OCI-M1 (cell line): Measurements from ENCODE around the gene COQ5.
"Not testable (repeated sequence)": the region's sequence is repeated elsewhere in the genome, so short reads cannot be mapped to it uniquely, and the experiment has no call there.

Experiments used
- DNase-seq: peaks from one replicate; lab custom pipeline; 2025; lab: John Stamatoyannopoulos, UW

Gene COQ5, protein sequence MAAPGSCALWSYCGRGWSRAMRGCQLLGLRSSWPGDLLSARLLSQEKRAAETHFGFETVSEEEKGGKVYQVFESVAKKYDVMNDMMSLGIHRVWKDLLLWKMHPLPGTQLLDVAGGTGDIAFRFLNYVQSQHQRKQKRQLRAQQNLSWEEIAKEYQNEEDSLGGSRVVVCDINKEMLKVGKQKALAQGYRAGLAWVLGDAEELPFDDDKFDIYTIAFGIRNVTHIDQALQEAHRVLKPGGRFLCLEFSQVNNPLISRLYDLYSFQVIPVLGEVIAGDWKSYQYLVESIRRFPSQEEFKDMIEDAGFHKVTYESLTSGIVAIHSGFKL

GRCh38 chr12:120528861-120529525, at the start of gene COQ5:
COQ5 (minus strand) TSS chr12:120529158; CDS start chr12:120529141, 17 bp downstream.
- DNase-seq: peak; percentile 93

DNA sequence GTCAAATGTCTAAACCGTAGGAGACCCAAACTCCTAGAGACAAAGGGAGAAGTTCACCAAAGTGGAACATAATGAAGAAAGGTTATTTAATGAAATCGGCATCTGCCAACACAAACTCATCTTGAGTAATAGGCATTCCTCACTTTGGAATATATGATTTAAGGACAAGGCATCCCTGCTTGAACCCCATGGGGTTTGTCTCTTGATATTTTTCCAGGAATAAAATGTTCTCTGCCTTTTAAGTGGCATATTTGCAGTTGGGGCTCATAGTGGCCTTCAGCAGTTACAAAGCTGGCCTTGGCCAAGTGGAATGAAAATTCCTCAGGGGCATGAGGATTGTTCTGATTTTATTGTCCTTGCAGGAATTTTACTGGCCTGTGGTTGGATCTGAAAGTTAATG, 45.1 kb upstream of the COQ5 start:
- DNase-seq: no peak

- DNase-seq: no peak
Observed at GRCh38 chr12:120573560-120573959, 44.6 kb upstream of the COQ5 start.

- no peak for DNase-seq
Observed at GRCh38 chr12:120571299-120571698, 42.3 kb upstream of the COQ5 start.

- no peak for DNase-seq
Observed at GRCh38 chr12:120563495-120563894, 34.5 kb upstream of the COQ5 start.

DNA sequence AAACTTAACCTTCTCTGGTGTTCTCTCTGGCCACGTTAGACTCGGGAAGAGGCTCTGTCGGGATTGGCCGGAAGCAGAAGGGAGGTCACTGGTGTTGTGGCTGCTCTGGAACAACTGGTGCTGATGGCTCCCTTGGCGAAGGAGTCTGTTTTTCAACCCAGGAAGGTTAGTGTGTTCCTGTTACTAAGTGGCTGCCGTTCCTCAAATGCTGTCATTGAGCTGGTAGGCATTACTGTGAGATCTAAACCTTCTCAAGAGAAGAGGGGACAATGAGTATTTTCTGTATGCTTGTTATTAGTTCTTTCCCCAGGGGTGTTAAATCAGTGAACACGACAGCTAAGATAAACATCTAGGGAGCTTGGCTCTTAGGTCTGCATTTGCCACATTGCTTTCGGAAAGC, 33.9 kb upstream of the COQ5 start:
- DNase-seq: no peak

GRCh38 chr12:120557589-120557988, 28.6 kb upstream of the COQ5 start:
- DNase-seq: no peak

- DNase-seq: no peak
Observed at GRCh38 chr12:120554678-120555077, 25.7 kb upstream of the COQ5 start.

GRCh38 chr12:120546050-120546386, 17.1 kb upstream of the COQ5 start:
- DNase-seq: no peak

- no peak for DNase-seq
Observed at GRCh38 chr12:120544691-120545090, 15.7 kb upstream of the COQ5 start.

DNA sequence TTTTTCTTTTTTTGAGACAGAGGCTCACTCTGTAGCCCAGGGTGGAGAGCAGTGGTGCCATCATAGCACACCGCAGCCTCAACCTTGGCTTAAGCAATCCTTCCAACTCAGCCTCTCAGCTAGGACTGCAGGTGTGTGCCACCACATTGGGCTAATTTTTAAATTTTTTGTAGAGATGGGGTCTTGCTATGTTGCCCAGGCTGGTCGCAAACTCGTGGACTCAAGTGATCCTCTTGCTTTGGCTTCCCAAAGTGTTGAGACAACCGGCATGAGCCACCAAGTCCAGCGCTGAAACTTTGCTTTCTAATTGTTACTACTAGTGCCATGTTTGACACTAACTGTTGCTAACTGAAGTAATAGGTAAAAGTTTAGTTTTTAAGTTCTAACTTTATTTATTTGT, 13.2 kb upstream of the COQ5 start:
- DNase-seq: no peak

- peak; percentile 97 for DNase-seq
Observed at GRCh38 chr12:120540445-120540844, 11.5 kb upstream of the COQ5 start.

DNA sequence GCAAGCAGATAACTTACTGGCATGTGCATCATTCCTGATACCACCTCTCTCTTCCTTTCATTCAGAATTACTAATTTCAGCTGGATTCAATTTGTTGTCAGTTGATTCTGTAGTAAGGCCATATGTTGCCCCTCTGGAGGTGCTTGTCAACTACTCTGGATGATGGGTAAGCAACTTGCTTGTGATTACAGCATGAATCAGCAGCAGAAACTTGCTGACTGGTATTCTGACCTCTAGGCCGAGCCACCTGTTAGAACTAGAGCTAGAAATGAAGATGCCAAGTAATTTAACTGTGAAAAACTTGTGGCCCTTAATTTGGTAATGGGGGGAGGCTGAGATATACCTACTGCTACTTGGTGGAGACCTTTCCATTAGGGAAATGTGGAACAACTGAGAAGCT, 10.3 kb upstream of the COQ5 start:
- DNase-seq: peak; percentile 14

- DNase-seq: no peak
Observed at GRCh38 chr12:120538281-120539156, 9.6 kb upstream of the COQ5 start.

GRCh38 chr12:120537856-120538220, 8.9 kb upstream of the COQ5 start:
- no peak for DNase-seq

- DNase-seq: no peak
Observed at GRCh38 chr12:120536064-120536791, 7.3 kb upstream of the COQ5 start.

DNA sequence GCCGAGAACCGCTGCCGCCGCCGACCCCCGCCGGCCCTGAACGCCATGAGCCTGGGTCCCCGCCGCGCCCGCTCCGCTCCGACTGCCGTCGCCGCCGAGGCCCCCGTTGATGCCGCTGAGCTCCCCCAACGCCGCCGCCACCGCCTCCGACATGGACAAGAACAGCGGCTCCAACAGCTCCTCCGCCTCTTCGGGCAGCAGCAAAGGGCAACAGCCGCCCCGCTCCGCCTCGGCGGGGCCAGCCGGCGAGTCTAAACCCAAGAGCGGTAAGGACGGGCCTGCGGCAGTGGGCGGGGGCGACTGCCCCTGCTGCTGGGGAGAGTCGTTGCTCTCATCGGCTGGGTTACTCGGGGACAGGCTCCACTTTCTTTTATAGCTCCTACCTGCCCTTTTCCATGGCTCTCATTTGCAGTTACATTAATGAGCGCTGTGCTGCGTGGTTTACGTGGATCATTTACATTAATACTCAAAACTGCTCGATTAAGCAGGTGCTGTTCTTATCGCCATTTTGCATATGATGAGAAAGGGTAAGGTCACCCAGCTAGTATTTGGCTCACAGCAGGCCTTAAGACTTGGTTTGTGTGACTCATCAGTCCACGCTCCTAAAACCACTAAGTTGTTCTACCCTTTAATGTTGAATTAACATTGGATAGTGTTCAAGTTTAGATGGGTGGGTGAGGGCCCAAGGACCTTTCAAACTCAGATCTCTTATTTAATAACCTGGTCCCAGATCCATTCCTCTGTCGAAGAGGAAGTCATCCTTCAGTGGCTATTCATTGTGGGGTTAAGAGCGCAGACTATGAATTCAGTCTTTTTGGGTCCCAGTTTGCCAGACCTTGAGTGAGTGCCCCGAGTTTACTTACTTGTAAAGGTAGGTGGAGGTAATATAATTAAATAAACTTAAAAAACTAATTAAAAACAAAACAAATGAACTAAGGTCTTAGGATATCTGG, 6.0 kb upstream of the COQ5 start:
- peak; percentile 80 for DNase-seq

GRCh38 chr12:120534203-120534702, 5.3 kb upstream of the COQ5 start, which contains the start of gene RNF10:
RNF10 (plus strand) TSS chr12:120534356; CDS start chr12:120534812, 456 bp downstream.
- DNase-seq: peak; percentile 89

GRCh38 chr12:120532701-120533238, 3.8 kb upstream of the COQ5 start:
- DNase-seq: peak; percentile 7

- DNase-seq: not testable (repeated sequence)
Observed at GRCh38 chr12:120530418-120530761, 1.4 kb upstream of the COQ5 start.
